K562 (cell line): ENCODE results near the gene SPATA2L. TPM values are rescaled to one million over a fixed set of nuclear protein-coding genes. Genes with fewer than 3 reads are reported as not detected.

Experiments used
- CREB5 ChIP-seq: fragments of 250-450 bp; sonication (Bioruptor Pico); IDR thresholded peaks from 2 replicates; pipeline ENCODE4 v1.5.0; 2020; ENCODE audit warnings: mild to moderate bottlenecking
- ELF2 ChIP-seq: fragments of 250-450 bp; sonication (Bioruptor Pico); IDR thresholded peaks from 2 replicates; pipeline ENCODE4 v1.5.0; 2021; ENCODE audit warnings: mild to moderate bottlenecking
- ERF ChIP-seq: fragments of 450-650 bp; formaldehyde crosslinking; IDR thresholded peaks from 2 replicates; pipeline ENCODE4 v1.4.0; 2020; ENCODE audit warnings: mild to moderate bottlenecking, mixed read lengths
- FOXO4 ChIP-seq: fragments of 450-650 bp; formaldehyde crosslinking; IDR thresholded peaks from 2 replicates; pipeline ENCODE4 v1.4.0; 2020; ENCODE audit warnings: mild to moderate bottlenecking, moderate library complexity
- HIVEP1 ChIP-seq: fragments of 250-450 bp; sonication (Bioruptor Pico); IDR thresholded peaks from 2 replicates; pipeline ENCODE4 v1.4.0; 2020; ENCODE audit warnings: mild to moderate bottlenecking
- NR2C1 ChIP-seq, 2 experiments: fragments of 450-650 bp; IDR thresholded peaks; 2 replicates each; pipeline ENCODE4 v1.6.1; 2017; ENCODE audit warnings: mild to moderate bottlenecking in 2 of 2, antibody characterized with exemption in 1 of 2, inconsistent platforms in 1 of 2, missing compliant biosample characterization in 1 of 2, missing genetic modification characterization in 1 of 2
- NR3C1 ChIP-seq: sonication (generic); formaldehyde crosslinking; IDR thresholded peaks from 2 replicates; pipeline ENCODE4 v1.8.1; 2022; ENCODE audit warnings: missing genetic modification reagents
- POLR2AphosphoS2 ChIP-seq: IDR thresholded peaks from 2 replicates; pipeline ENCODE4 v1.6.1; 2012; ENCODE audit warnings: low read length, improper control_type of control experiment
- PRPF4 ChIP-seq: fragments of 200-400 bp; formaldehyde crosslinking; IDR thresholded peaks from one replicate; pipeline ENCODE4 v1.6.1; 2017; ENCODE audit warnings: low read length, low read depth, mild to moderate bottlenecking; ENCODE audit not compliant: insufficient read depth, poor library complexity, severe bottlenecking
- RB1 ChIP-seq: fragments of 450-650 bp; IDR thresholded peaks from 2 replicates; pipeline ENCODE4 v1.6.1; 2017; ENCODE audit warnings: low read depth, mild to moderate bottlenecking
- RBM39 ChIP-seq: fragments of 200-400 bp; formaldehyde crosslinking; optimal IDR thresholded peaks from 2 replicates; pipeline ENCODE3; 2018; ENCODE audit warnings: low read depth, low read length
- SIN3B ChIP-seq: fragments of 450-650 bp; IDR thresholded peaks from 2 replicates; pipeline ENCODE4 v1.6.1; 2017; ENCODE audit warnings: low read depth, mild to moderate bottlenecking, moderate library complexity
- TBP ChIP-seq: optimal IDR thresholded peaks from 2 replicates; pipeline ENCODE3; 2011; ENCODE audit warnings: low read depth, low read length, improper control_type of control experiment
- TFAP4 ChIP-seq: sonication (generic); formaldehyde crosslinking; IDR thresholded peaks from 2 replicates; pipeline ENCODE4 v1.8.0; 2022; ENCODE audit warnings: missing genetic modification reagents, mild to moderate bottlenecking, moderate library complexity, borderline replicate concordance
- ZEB2 ChIP-seq: fragments of 450-650 bp; IDR thresholded peaks from 2 replicates; pipeline ENCODE4 v1.6.1; 2016
- ZNF592 ChIP-seq: fragments of 450-650 bp; IDR thresholded peaks from 2 replicates; pipeline ENCODE4 v1.6.1; 2017; ENCODE audit warnings: antibody characterized with exemption, mild to moderate bottlenecking
- ZNF766 ChIP-seq: fragments of 200-800 bp; sonication (Bioruptor generic); conservative IDR thresholded peaks from 2 replicates; pipeline ENCODE4 v1.6.1; 2016; ENCODE audit warnings: missing genetic modification characterization, missing compliant biosample characterization
- polyA plus RNA-seq, 8 experiments: library from polyadenylated mRNA; depleted of rRNA in 4 of 8; stranded (reverse) in 5 of 8; unstranded in 3 of 8; fragments of >200 nt; fragmentation: Nextera tagmentation in 2 of 8; fragmentation: Illumina TruSeq in 1 of 8; extraction: Ambion mirVana in 2 of 8; extraction: Trizol in 1 of 8; gene quantifications; 2 replicates each; pipeline versions ENCODE4 v1.2.1 to v1.2.3, GENCODE V29; 2011 to 2014; ENCODE audit warnings: inconsistent platforms in 1 of 8, missing spikeins in 1 of 8
- total RNA-seq, 7 experiments: library from RNA; depleted of rRNA in 6 of 7; stranded (reverse); fragments of >200 nt in 6 of 7; fragmentation: Illumina TruSeq in 2 of 7; extraction: Trizol in 2 of 7; gene quantifications; 2 replicates each; pipeline versions ENCODE4 v1.2.1 to v1.2.3, GENCODE V29; 2011 to 2021; ENCODE audit warnings: low replicate concordance in 1 of 7

SPATA2L gene
- total and polyA plus RNA-seq, 9 of the 15 experiments (the other 6 are each of a cell fraction or from before 2014, with no cell fraction given) = 0.13 to 19.2 (median 4.8) TPM; not detected in 1

- TF ChIP-seq ZNF592 = peak; percentile 77
- 0 out of 2 replicates have a peak, but pooled peaks have one; percentile 39 for TF ChIP-seq POLR2AphosphoS2
- peak; percentile 81 for TF ChIP-seq TBP
- TF ChIP-seq ELF2 (CRISPR knock-in tag) = no peak
- peak; percentile 56 for TF ChIP-seq RB1
- no peak for TF ChIP-seq CREB5 (CRISPR knock-in tag)
- 0 out of 2 replicates have a peak, but pooled peaks have one; percentile 21 for TF ChIP-seq SIN3B
- no peak for TF ChIP-seq RBM39
- no peak for TF ChIP-seq NR2C1 (IDR thresholded peaks at IDR 0.05)
- TF ChIP-seq NR2C1 (tag; IDR thresholded peaks at IDR 0.05) = no peak
- 0 out of 2 replicates have a peak, but pooled peaks have one; percentile 10 for TF ChIP-seq HIVEP1 (CRISPR knock-in tag)
- peak; percentile 56 for TF ChIP-seq TFAP4 (CRISPR knock-in tag)
- TF ChIP-seq NR3C1 (CRISPR knock-in tag) = no peak
- TF ChIP-seq PRPF4 = peak; percentile 53
- 0 out of 2 replicates have a peak, but pooled peaks have one; percentile 48 for TF ChIP-seq FOXO4 (CRISPR knock-in tag)
- TF ChIP-seq ZNF766 (CRISPR knock-in tag) = no peak
- TF ChIP-seq ZEB2 = no peak
- TF ChIP-seq ERF (CRISPR knock-in tag) = 0 out of 2 replicates have a peak, but pooled peaks have one; percentile 34
These were observed 10.2 kb upstream of the SPATA2L start (continued) for GRCh38 chr16:89711601-89712273.
